PFSK-1 (cell line): Measurements from ENCODE around the gene RALB.

Experiments used
- FOXP2 ChIP-seq: optimal IDR thresholded peaks from 2 replicates; pipeline ENCODE3; 2011; ENCODE audit warnings: borderline replicate concordance, control low read depth, inconsistent platforms; ENCODE audit not compliant: insufficient read depth; ENCODE audit errors: extremely low read length, extremely low read depth
- POLR2AphosphoS5 ChIP-seq: IDR thresholded peaks from 2 replicates; pipeline ENCODE4 v1.6.1; 2012; ENCODE audit warnings: low read depth, mild to moderate bottlenecking, control low read depth, low read length, moderate library complexity
- SIN3A ChIP-seq: IDR thresholded peaks from 2 replicates; pipeline ENCODE4 v1.6.1; 2012; ENCODE audit warnings: mild to moderate bottlenecking, low read length, moderate library complexity, borderline replicate concordance; ENCODE audit not compliant: insufficient read depth
- TAF1 ChIP-seq: IDR thresholded peaks from 2 replicates; pipeline ENCODE4 v1.6.1; 2012; ENCODE audit warnings: low read length, control low read depth, borderline replicate concordance; ENCODE audit not compliant: insufficient read depth
- TF ChIP-seq, protein P1 (sequence below), 2 experiments: IDR thresholded peaks; 2 replicates each; pipeline versions ENCODE4 v1.6.1 to v1.8.0; 2011 to 2012; ENCODE audit warnings: low read depth in 2 of 2, low read length in 2 of 2, control low read depth in 1 of 2, inconsistent platforms in 1 of 2, mild to moderate bottlenecking in 1 of 2, moderate library complexity in 1 of 2; ENCODE audit not compliant: insufficient read depth in 1 of 2

DNA sequence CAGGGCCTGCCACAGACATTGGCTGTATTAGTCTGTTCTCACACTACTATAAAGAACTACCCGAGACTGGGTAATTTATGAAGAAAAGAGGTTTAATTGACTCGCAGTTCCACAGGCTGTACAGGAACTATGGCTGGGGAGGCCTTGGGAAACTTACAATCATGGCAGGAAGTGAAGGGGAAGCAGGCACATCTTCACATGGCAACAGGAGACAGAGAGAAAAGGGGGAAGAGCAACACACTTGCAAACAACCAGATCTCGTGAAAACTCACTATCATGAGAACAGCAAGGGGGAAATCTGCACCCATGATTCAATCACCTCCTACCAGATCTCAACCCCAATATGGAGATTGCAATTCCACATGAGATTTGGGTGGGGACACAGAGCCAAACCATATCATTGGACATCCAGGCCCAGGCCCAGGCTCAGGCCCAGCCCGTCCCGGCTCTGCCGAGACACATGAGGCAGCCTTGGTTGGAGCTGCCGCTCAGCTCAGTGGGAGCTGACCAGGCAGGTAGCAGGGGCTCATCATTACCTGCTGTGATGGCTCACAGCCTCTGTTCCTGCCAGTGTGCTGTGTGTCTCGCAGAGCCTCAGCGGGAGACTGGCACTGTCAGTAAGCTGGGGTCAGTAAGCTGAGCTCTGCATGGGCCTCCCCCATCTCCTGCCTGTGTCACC, 8.6 kb upstream of the RALB start:
- TF ChIP-seq, protein P1, sequence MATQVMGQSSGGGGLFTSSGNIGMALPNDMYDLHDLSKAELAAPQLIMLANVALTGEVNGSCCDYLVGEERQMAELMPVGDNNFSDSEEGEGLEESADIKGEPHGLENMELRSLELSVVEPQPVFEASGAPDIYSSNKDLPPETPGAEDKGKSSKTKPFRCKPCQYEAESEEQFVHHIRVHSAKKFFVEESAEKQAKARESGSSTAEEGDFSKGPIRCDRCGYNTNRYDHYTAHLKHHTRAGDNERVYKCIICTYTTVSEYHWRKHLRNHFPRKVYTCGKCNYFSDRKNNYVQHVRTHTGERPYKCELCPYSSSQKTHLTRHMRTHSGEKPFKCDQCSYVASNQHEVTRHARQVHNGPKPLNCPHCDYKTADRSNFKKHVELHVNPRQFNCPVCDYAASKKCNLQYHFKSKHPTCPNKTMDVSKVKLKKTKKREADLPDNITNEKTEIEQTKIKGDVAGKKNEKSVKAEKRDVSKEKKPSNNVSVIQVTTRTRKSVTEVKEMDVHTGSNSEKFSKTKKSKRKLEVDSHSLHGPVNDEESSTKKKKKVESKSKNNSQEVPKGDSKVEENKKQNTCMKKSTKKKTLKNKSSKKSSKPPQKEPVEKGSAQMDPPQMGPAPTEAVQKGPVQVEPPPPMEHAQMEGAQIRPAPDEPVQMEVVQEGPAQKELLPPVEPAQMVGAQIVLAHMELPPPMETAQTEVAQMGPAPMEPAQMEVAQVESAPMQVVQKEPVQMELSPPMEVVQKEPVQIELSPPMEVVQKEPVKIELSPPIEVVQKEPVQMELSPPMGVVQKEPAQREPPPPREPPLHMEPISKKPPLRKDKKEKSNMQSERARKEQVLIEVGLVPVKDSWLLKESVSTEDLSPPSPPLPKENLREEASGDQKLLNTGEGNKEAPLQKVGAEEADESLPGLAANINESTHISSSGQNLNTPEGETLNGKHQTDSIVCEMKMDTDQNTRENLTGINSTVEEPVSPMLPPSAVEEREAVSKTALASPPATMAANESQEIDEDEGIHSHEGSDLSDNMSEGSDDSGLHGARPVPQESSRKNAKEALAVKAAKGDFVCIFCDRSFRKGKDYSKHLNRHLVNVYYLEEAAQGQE (IDR thresholded peaks at IDR 0.05; ENCODE audit: insufficient read depth in 1 of 2, low read depth in 2 of 2, low read length in 2 of 2) = no peak
- TF ChIP-seq POLR2AphosphoS5 (no peak), SIN3A (no peak), FOXP2 (no peak), TAF1 (no peak)
